ENCODE measurements around the gene USP24.

USP24 gene

DNA sequence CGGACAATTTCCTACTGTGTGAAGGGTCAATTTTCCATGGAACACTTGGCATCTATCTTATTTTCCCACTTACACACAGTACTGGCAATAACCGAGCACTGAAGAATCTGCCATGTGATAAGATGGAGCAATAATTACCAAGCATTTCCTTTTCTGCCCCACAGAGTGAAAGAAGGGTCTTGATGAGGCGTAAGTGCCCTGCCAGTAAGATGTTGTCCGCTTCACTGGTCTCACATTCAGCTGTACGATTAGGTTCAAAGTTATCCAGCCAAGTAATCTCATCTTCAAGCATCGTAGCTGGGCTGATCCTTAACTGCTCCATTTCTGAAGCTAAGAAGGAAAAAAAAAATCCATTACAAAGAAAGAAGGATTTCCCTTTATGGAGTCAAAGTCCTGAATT lies 108.1 kb downstream of the USP24 start:
- no peak overlapping the region for H2AFZ ChIP-seq (ENCODE audit: low read length)
- H3K9me2 ChIP-seq (replicated peaks; ENCODE audit: low read depth, low read length) = no peaks in the 10 kb centered on the region
- no peaks in the 10 kb centered on the region for H3F3A ChIP-seq (ENCODE audit: low read depth)
- no peaks in the 10 kb centered on the region for H3K9me3 ChIP-seq (ENCODE audit: insufficient read depth, low read depth, low read length)
- TF ChIP-seq, protein P1, sequence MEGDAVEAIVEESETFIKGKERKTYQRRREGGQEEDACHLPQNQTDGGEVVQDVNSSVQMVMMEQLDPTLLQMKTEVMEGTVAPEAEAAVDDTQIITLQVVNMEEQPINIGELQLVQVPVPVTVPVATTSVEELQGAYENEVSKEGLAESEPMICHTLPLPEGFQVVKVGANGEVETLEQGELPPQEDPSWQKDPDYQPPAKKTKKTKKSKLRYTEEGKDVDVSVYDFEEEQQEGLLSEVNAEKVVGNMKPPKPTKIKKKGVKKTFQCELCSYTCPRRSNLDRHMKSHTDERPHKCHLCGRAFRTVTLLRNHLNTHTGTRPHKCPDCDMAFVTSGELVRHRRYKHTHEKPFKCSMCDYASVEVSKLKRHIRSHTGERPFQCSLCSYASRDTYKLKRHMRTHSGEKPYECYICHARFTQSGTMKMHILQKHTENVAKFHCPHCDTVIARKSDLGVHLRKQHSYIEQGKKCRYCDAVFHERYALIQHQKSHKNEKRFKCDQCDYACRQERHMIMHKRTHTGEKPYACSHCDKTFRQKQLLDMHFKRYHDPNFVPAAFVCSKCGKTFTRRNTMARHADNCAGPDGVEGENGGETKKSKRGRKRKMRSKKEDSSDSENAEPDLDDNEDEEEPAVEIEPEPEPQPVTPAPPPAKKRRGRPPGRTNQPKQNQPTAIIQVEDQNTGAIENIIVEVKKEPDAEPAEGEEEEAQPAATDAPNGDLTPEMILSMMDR (conservative IDR thresholded peaks at IDR 0.05; ENCODE audit: low read length) = no peak
- TF ChIP-seq EZH2phosphoT487 (IDR thresholded peaks at IDR 0.05; ENCODE audit: borderline replicate concordance) = no peak
- H3K4me2 ChIP-seq (ENCODE audit: low read depth, low read length, poor library complexity, severe bottlenecking) = no peak overlapping the region
- no peaks in the 10 kb centered on the region for H3K79me2 ChIP-seq (ENCODE audit: insufficient read depth, low read length)
- H3K4me3 ChIP-seq (ENCODE audit: low read length, poor library complexity, severe bottlenecking) = no peak overlapping the region
- H3K36me3 ChIP-seq (ENCODE audit: insufficient read depth, low read length) = peaks cover 97% of the 10 kb centered on the region
- H3K9ac ChIP-seq (ENCODE audit: low read depth, low read length, poor library complexity, severe bottlenecking) = no peak overlapping the region
- no peaks in the 10 kb centered on the region for H3K27me3 ChIP-seq (ENCODE audit: insufficient read depth, low read length, poor library complexity, severe bottlenecking)
- H4K20me1 ChIP-seq (ENCODE audit: insufficient read depth, low read length, poor library complexity, severe bottlenecking) = no peaks in the 10 kb centered on the region
- no peaks in the 10 kb centered on the region for H3K4me1 ChIP-seq (ENCODE audit: insufficient read depth, low read length, poor library complexity, severe bottlenecking)

DNA sequence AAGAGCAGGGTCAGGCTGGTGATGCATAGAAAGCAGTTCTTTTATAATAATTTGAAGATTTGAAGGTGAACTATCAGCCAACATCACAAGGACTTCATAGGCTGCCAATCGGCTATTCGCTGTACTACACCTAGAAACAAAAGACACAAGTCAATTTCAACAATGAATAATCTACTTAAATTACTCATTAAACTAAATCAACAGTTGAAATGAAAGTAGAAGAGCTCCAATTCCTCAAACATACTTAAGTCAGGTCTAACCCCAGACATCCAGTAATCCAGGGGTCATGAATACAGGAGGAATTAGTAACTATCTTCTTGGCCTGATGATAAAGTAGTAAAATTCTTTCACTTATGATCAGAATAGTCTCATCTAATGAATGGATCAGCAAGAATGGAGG lies 111.3 kb downstream of the USP24 start:
- TF ChIP-seq EZH2phosphoT487 (IDR thresholded peaks at IDR 0.05; ENCODE audit: borderline replicate concordance) = no peak
- TF ChIP-seq, protein P1 (conservative IDR thresholded peaks at IDR 0.05; ENCODE audit: low read length) = no peak
- Histone ChIP-seq H2AFZ (ENCODE audit: low read length) (no peak overlapping the region), H3F3A (ENCODE audit: low read depth) (no peaks in the 10 kb centered on the region), H3K9me3 (ENCODE audit: insufficient read depth, low read depth, low read length) (no peaks in the 10 kb centered on the region), H3K9me2 (replicated peaks; ENCODE audit: low read depth, low read length) (no peaks in the 10 kb centered on the region), H3K79me2 (ENCODE audit: insufficient read depth, low read length) (no peaks in the 10 kb centered on the region), H3K4me2 (ENCODE audit: low read depth, low read length, poor library complexity, severe bottlenecking) (no peak overlapping the region), H3K27me3 (ENCODE audit: insufficient read depth, low read length, poor library complexity, severe bottlenecking) (no peaks in the 10 kb centered on the region), H3K4me1 (ENCODE audit: insufficient read depth, low read length, poor library complexity, severe bottlenecking) (no peaks in the 10 kb centered on the region), H3K9ac (ENCODE audit: low read depth, low read length, poor library complexity, severe bottlenecking) (no peak overlapping the region), H3K4me3 (ENCODE audit: low read length, poor library complexity, severe bottlenecking) (no peak overlapping the region), H3K36me3 (ENCODE audit: insufficient read depth, low read length) (peaks cover 95% of the 10 kb centered on the region), H4K20me1 (ENCODE audit: insufficient read depth, low read length, poor library complexity, severe bottlenecking) (no peaks in the 10 kb centered on the region)

DNA sequence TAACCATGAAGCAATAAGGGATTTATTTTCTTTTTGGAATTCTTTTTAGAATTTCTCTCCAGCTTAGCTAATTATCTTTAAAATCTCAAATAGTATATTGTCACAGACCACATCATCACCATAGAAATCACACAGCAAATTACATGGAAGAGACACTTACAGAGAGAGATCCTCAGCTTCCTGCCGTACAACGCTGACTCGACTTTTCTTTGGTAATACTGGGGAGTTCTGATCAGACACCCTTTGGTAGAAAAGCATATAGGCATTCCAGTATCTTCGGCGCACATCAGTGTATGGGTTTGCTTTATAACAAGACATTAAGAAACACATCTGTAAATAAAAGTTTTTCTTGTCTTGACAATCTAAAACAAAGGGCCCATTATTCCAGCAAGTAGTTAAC lies 120.1 kb downstream of the USP24 start:
- Histone ChIP-seq H3K4me1 (ENCODE audit: insufficient read depth, low read length, poor library complexity, severe bottlenecking) (no peaks in the 10 kb centered on the region), H3K4me3 (ENCODE audit: low read length, poor library complexity, severe bottlenecking) (no peak overlapping the region), H3K9me2 (replicated peaks; ENCODE audit: low read depth, low read length) (no peaks in the 10 kb centered on the region), H3K9me3 (ENCODE audit: insufficient read depth, low read depth, low read length) (no peaks in the 10 kb centered on the region), H3F3A (ENCODE audit: low read depth) (no peaks in the 10 kb centered on the region), H3K27me3 (ENCODE audit: insufficient read depth, low read length, poor library complexity, severe bottlenecking) (no peaks in the 10 kb centered on the region), H4K20me1 (ENCODE audit: insufficient read depth, low read length, poor library complexity, severe bottlenecking) (no peaks in the 10 kb centered on the region), H3K4me2 (ENCODE audit: low read depth, low read length, poor library complexity, severe bottlenecking) (no peak overlapping the region), H3K79me2 (ENCODE audit: insufficient read depth, low read length) (no peaks in the 10 kb centered on the region), H3K36me3 (ENCODE audit: insufficient read depth, low read length) (peaks cover 97% of the 10 kb centered on the region), H2AFZ (ENCODE audit: low read length) (no peak overlapping the region), H3K9ac (ENCODE audit: low read depth, low read length, poor library complexity, severe bottlenecking) (no peak overlapping the region)
- TF ChIP-seq EZH2phosphoT487 (IDR thresholded peaks at IDR 0.05; ENCODE audit: borderline replicate concordance) = no peak
- TF ChIP-seq, protein P1 (conservative IDR thresholded peaks at IDR 0.05; ENCODE audit: low read length) = no peak
